ENCODE results near the gene CD27. TPM values are rescaled to one million over a fixed set of nuclear protein-coding genes. Genes with fewer than 3 reads are reported as not detected.

The CD27 gene
- total RNA-seq (100 to 1,000 TPM; 110 to 111 TPM), polyA plus RNA-seq (470 TPM)

DNA sequence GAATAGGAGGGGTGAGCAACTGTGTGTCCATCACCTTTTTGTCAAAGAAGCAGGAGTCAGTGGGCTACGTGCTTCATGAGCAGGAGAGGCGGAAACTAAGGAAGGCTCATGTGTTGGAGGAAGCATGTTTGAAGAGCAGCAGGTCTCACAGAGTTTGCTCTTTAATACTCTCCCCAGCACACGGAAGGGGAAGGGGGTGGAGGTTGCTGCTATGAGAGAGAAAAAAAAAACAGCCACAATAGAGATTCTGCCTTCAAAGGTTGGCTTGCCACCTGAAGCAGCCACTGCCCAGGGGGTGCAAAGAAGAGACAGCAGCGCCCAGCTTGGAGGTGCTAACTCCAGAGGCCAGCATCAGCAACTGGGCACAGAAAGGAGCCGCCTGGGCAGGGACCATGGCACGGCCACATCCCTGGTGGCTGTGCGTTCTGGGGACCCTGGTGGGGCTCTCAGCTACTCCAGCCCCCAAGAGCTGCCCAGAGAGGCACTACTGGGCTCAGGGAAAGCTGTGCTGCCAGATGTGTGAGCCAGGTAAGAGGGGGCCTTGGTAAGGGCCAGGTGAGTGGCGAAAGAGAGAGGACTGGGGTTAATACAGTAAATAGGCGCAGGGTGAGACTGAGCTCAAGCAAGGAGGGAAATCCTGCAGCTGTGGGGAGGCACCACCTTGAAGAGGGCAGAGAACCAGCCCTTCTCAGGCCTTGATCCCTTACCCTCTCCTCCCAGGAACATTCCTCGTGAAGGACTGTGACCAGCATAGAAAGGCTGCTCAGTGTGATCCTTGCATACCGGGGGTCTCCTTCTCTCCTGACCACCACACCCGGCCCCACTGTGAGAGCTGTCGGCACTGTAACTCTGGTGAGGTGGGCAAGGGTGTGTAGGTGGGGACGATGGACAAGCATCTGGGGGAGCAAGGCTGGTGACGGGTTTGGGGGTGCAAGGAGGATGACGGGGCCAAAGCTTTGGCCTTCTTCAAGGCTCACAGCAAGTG, at the start of gene CD27:
Gene CD27, plus strand, starts transcription at position 252 of the 985 bp plus-strand sequence. Its CDS starts 141 bp downstream, at position 393.
- Mint-ChIP-seq H3K27ac (peak within 1 kb of the TSS; percentile 78 to 99 (median 94)), H3K9me3 (no peaks in the 10 kb centered on the region), H3K4me3 (peak within 1 kb of the TSS; percentile 92 to 100 (median 98)), H3K27me3 (no peaks in the 10 kb centered on the region), H3K4me1 (peaks cover 59 to 79% (median 71%) of the 10 kb centered on the region in 3 donors), H3K36me3 (peaks cover 0 to 35% (median 12%) of the 10 kb centered on the region in 3 donors)
- DNase-seq, result peak in 3 of 5 donors; percentile 62 to 70 (median 66)
- ChIA-PET CTCF (interaction anchor here (0.6 to 14.0 kb wide), 11 partner anchors 9 to 109 kb away, joined by 3 to 179 read pairs (median 4); partner anchors contain the start of gene VAMP1), POLR2A (interaction anchor here (0.8 to 3.1 kb wide), 10 partner anchors 11 to 91 kb away, joined by 3 to 23 read pairs (median 4); partner anchors contain the start of gene VAMP1)
- Histone ChIP-seq H3K27me3 (ENCODE audit: insufficient read depth, low read length, poor library complexity, severe bottlenecking) (no peaks in the 10 kb centered on the region), H3K4me1 (ENCODE audit: insufficient read depth, low read length) (peaks cover 34% of the 10 kb centered on the region), H3K4me3 (ENCODE audit: low read length) (peak within 1 kb of the TSS; percentile 100), H3K27ac (ENCODE audit: low read depth, low read length) (peak within 1 kb of the TSS; percentile 69), H3K9me3 (ENCODE audit: low read length) (no peaks in the 10 kb centered on the region), H3K36me3 (ENCODE audit: insufficient read depth, low read length) (peaks cover 5% of the 10 kb centered on the region)

DNA sequence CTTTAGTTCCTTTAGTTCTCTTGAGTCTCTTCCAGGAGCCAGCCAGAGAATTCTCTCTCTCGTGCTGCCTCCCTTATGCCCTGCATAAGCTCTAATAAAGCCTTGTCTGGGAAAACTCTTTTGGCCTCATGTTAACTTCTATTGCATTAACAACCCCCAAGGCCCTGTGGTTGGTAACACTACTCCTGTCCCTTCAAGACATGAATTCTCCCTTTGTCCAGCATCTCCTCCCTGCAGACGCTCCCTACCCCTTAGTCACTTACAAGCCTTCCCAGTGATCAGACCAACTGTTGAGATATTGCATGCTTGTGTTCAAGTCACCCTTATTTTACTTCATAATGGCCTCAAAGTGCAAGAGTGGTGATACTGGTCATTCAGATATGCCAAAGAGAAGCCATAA, 48.7 kb upstream of the CD27 start:
- H3K4me3 ChIP-seq (ENCODE audit: low read length), result no peak overlapping the region
- peaks cover 0 to 4% of the 10 kb centered on the region in 2 donors for H3K27me3 Mint-ChIP-seq
- POLR2A ChIA-PET, result no interaction called here

DNA sequence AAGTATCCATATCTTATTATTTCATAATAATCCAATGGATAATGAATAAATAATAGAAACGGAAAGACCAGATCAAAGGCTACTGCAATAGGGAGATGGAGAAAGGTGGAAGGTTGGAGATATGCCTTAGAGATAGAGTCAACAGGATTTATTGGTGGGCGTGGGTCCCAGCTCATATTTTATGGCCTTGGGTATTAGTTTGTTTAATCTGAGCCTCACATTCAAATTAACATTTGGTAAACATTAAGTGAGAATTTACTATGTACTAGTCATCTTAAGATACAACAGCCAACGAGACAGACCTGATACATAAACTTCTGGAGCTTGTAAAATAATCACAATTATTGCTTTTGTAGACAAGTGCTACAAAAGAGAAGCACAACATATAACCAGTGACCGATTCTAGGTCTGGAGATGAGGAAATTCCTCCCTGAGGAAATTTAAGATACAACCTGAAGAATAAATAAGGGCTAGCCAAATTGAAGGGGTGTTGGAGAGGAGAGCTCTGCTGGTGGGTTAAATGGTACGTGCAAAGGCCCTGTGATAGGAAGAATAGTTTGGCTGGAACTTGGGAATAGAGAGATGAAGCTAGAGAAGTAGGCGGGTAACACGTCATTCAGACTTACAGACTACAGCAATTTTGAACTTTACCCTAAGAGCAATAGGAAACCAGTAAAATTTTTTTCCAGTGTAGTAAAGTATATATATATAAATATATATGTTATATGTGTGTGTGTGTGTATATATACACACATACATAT, 44.7 kb upstream of the CD27 start:
- no peaks in the 10 kb centered on the region for H3K27me3 ChIP-seq (ENCODE audit: insufficient read depth, low read length, poor library complexity, severe bottlenecking)
- CTCF ChIA-PET, result no interaction called here

More for the DNA sequence above, 48.7 kb upstream of the CD27 start:
- CTCF ChIA-PET, result no interaction called here
- Histone ChIP-seq H3K27ac (ENCODE audit: low read depth, low read length) (no peak overlapping the region), H3K27me3 (ENCODE audit: insufficient read depth, low read length, poor library complexity, severe bottlenecking) (no peaks in the 10 kb centered on the region), H3K36me3 (ENCODE audit: insufficient read depth, low read length) (no peaks in the 10 kb centered on the region), H3K4me1 (ENCODE audit: insufficient read depth, low read length) (no peaks in the 10 kb centered on the region), H3K9me3 (ENCODE audit: low read length) (no peaks in the 10 kb centered on the region)
- Mint-ChIP-seq H3K27ac (no peak overlapping the region), H3K36me3 (no peaks in the 10 kb centered on the region), H3K4me1 (no peaks in the 10 kb centered on the region), H3K9me3 (no peaks in the 10 kb centered on the region), H3K4me3 (no peak overlapping the region)
- no peak for DNase-seq

DNA sequence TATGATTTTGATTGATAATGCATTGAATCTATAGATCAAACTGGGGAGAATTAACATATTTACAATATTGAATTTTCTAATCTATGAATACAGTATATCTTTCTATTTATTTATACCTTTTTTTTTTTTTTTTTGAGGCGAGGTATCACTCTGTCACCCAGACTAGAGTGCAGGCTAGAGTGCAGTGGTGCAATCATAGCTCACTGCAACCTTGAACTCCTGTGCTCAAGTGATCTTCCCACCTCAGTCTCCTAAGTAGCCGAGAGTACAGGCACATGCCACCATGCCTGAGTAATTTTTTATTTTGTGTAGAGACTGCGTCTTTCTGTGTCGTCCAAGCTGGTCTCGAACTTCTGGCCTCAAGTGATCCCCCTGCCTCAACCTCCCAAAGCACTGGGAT, 40.4 kb upstream of the CD27 start:
- no peaks in the 10 kb centered on the region for H3K4me1 ChIP-seq (ENCODE audit: insufficient read depth, low read length)
- no peaks in the 10 kb centered on the region for H3K9me3 ChIP-seq (ENCODE audit: low read length)
- ChIA-PET POLR2A (interaction anchor here (0.7 kb wide), 1 partner anchor 96 kb away, joined by 4 read pairs; no protein-coding TSS in a partner anchor), CTCF (interaction anchor here (1.3 kb wide), 1 partner anchor 84 kb away, joined by 3 read pairs; no protein-coding TSS in a partner anchor)
- no peaks in the 10 kb centered on the region for H3K27me3 ChIP-seq (ENCODE audit: insufficient read depth, low read length, poor library complexity, severe bottlenecking)
- Mint-ChIP-seq H3K27ac (no peak overlapping the region), H3K9me3 (no peaks in the 10 kb centered on the region), H3K4me1 (no peaks in the 10 kb centered on the region), H3K4me3 (no peak overlapping the region), H3K36me3 (no peaks in the 10 kb centered on the region), H3K27me3 (peaks cover 4 to 7% of the 10 kb centered on the region in 2 donors)
- no peak overlapping the region for H3K27ac ChIP-seq (ENCODE audit: low read depth, low read length)
- no peaks in the 10 kb centered on the region for H3K36me3 ChIP-seq (ENCODE audit: insufficient read depth, low read length)
- no peak for DNase-seq
- H3K4me3 ChIP-seq (ENCODE audit: low read length), result no peak overlapping the region

More for the DNA sequence above, 44.7 kb upstream of the CD27 start:
- Mint-ChIP-seq H3K27ac (no peak overlapping the region), H3K9me3 (no peaks in the 10 kb centered on the region), H3K4me3 (no peak overlapping the region), H3K36me3 (no peaks in the 10 kb centered on the region), H3K4me1 (no peaks in the 10 kb centered on the region), H3K27me3 (peaks cover 0 to 4% of the 10 kb centered on the region in 2 donors)
- H3K27ac ChIP-seq (ENCODE audit: low read depth, low read length), result no peak overlapping the region
- no peaks in the 10 kb centered on the region for H3K9me3 ChIP-seq (ENCODE audit: low read length)
- H3K4me3 ChIP-seq (ENCODE audit: low read length), result no peak overlapping the region
- no peaks in the 10 kb centered on the region for H3K4me1 ChIP-seq (ENCODE audit: insufficient read depth, low read length)
- no peaks in the 10 kb centered on the region for H3K36me3 ChIP-seq (ENCODE audit: insufficient read depth, low read length)
- POLR2A ChIA-PET, result no interaction called here
- no peak for DNase-seq

DNA sequence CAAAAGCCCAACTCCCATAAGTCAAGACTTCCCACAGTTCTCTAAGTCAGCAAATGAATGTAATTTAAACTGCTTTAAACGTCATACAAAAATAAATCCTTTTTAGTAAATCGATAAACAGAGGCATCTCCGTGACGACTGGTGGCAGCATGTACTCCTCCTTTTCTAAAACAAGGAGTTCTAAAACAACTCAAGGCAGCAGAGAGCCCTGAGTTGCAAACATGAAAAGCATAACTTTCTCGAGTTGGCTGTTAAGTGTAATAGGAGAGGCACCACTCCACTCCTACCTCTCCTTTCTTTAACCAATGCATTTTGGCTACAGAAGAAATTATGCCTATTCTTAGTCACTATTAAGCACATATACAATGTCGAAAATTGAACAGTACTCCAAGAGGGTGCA, 38.8 kb upstream of the CD27 start:
- Mint-ChIP-seq H3K36me3 (no peaks in the 10 kb centered on the region), H3K4me3 (no peak overlapping the region), H3K27ac (no peak overlapping the region), H3K4me1 (no peaks in the 10 kb centered on the region), H3K9me3 (no peaks in the 10 kb centered on the region), H3K27me3 (peaks cover 4 to 7% of the 10 kb centered on the region in 2 donors)
- no peaks in the 10 kb centered on the region for H3K4me1 ChIP-seq (ENCODE audit: insufficient read depth, low read length)
- ChIA-PET CTCF (no interaction called here), POLR2A (no interaction called here)
- H3K36me3 ChIP-seq (ENCODE audit: insufficient read depth, low read length), result no peaks in the 10 kb centered on the region
- H3K27ac ChIP-seq (ENCODE audit: low read depth, low read length), result no peak overlapping the region
- H3K27me3 ChIP-seq (ENCODE audit: insufficient read depth, low read length, poor library complexity, severe bottlenecking), result no peaks in the 10 kb centered on the region
- DNase-seq, result no peak
- no peaks in the 10 kb centered on the region for H3K9me3 ChIP-seq (ENCODE audit: low read length)
- H3K4me3 ChIP-seq (ENCODE audit: low read length), result no peak overlapping the region

DNA sequence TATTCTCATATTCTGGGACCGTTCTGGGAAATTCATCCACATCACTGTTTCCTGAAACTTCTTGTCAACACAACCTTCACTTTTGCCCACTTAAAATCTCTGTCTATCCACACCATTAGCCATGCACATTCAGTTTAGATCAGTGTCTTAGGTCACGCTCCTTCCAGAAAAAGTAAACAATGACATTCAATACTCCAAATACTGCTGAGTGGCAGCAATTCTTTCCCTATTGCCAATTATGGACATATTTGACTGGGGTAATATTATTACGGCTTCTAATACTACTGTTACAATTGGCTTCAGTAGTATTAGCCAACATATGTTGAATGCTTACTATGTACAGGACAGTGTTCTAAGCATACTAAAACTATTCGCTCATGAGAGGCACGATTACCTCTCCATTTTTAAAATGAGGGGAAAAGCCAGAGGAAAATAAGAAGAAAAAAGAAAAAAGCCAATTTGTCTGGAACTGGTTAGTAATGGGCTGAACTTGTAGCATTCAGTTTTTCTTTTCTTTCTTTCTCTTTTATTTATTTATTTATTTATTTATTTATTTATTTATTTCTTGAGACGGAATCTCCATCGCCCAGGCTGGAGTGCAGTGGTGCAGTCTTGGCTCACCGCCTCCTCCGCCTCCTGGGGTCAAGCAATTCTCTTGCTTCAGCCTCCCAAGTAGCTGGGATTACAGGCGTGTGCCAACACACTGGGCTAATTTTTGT, 37.4 kb upstream of the CD27 start:
- ChIA-PET POLR2A (no interaction called here), CTCF (no interaction called here)
- Histone ChIP-seq H3K27ac (ENCODE audit: low read depth, low read length) (no peak overlapping the region), H3K4me3 (ENCODE audit: low read length) (no peak overlapping the region), H3K36me3 (ENCODE audit: insufficient read depth, low read length) (no peaks in the 10 kb centered on the region), H3K27me3 (ENCODE audit: insufficient read depth, low read length, poor library complexity, severe bottlenecking) (no peaks in the 10 kb centered on the region), H3K4me1 (ENCODE audit: insufficient read depth, low read length) (no peaks in the 10 kb centered on the region), H3K9me3 (ENCODE audit: low read length) (no peaks in the 10 kb centered on the region)
- Mint-ChIP-seq H3K4me3 (no peak overlapping the region), H3K36me3 (peaks cover 0 to 1% (median 0%) of the 10 kb centered on the region in 3 donors), H3K27ac (no peak overlapping the region), H3K4me1 (no peaks in the 10 kb centered on the region), H3K9me3 (no peaks in the 10 kb centered on the region), H3K27me3 (peaks cover 4 to 7% of the 10 kb centered on the region in 2 donors)
- DNase-seq, result no peak

DNA sequence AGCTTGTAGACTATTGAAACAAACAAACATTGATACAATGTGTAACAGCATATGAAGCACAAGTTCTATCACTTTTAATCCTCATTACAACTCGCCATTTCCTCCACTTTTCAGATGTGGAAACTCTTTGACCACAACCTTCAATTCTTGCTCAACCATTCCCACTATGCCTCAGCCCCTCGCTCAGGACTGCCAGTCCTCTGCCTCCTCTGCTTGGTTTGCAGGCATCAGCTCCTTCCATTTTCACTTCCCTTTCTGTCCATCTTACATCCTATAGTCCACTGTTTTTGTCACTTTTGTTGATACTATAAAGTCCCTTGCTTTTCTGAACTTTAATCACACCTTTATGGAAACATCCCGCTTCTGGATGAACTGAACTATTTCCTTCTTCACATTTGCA, 28.2 kb upstream of the CD27 start:
- Mint-ChIP-seq H3K27me3 (peaks cover 7 to 8% of the 10 kb centered on the region in 2 donors), H3K27ac (peak overlapping the region in 1 of 8 donors; percentile 51), H3K36me3 (no peaks in the 10 kb centered on the region), H3K4me3 (no peak overlapping the region), H3K4me1 (peaks cover 0 to 2% (median 0%) of the 10 kb centered on the region in 3 donors), H3K9me3 (no peaks in the 10 kb centered on the region)
- DNase-seq, result no peak
- H3K9me3 ChIP-seq (ENCODE audit: low read length), result no peaks in the 10 kb centered on the region
- H3K36me3 ChIP-seq (ENCODE audit: insufficient read depth, low read length), result no peaks in the 10 kb centered on the region
- no peaks in the 10 kb centered on the region for H3K27me3 ChIP-seq (ENCODE audit: insufficient read depth, low read length, poor library complexity, severe bottlenecking)
- POLR2A ChIA-PET, result no interaction called here
- CTCF ChIA-PET, result interaction anchor here (1.9 kb wide), 1 partner anchor 49 kb away, joined by 4 read pairs; no protein-coding TSS in a partner anchor
- H3K4me1 ChIP-seq (ENCODE audit: insufficient read depth, low read length), result no peaks in the 10 kb centered on the region
- no peak overlapping the region for H3K27ac ChIP-seq (ENCODE audit: low read depth, low read length)
- no peak overlapping the region for H3K4me3 ChIP-seq (ENCODE audit: low read length)

Data from CD8-positive, alpha-beta memory T cell (primary cell).